ENCODE data around the gene SPRED1. TPM values are rescaled to one million over a fixed set of nuclear protein-coding genes. Genes with fewer than 3 reads are reported as not detected.

Gene SPRED1
- total RNA-seq, 2 experiments from 2014 or later = 7.5 to 21.1 TPM

- Histone ChIP-seq H3K36me3 (ENCODE audit: insufficient read depth, low read length) (no peaks in the 10 kb centered on the region), H3K4me2 (ENCODE audit: low read length) (no peak overlapping the region), H3K4me3 (ENCODE audit: low read depth, low read length, poor library complexity, severe bottlenecking) (no peak overlapping the region), H3K27ac (ENCODE audit: low read depth, low read length, poor library complexity, severe bottlenecking) (no peak overlapping the region), H3K9me3 (ENCODE audit: low read length) (no peaks in the 10 kb centered on the region), H2AFZ (ENCODE audit: low read length) (no peak overlapping the region), H4K20me1 (ENCODE audit: insufficient read depth, low read length) (peaks cover 15% of the 10 kb centered on the region; the same call in 1 of the 2 replicates), H3K79me2 (ENCODE audit: insufficient read depth, low read depth, low read length) (peaks cover 77% of the 10 kb centered on the region), H3K4me1 (ENCODE audit: insufficient read depth, low read length, poor library complexity, severe bottlenecking) (peaks cover 10% of the 10 kb centered on the region), H3K9me2 (ENCODE audit: insufficient read depth, low read length) (no peaks in the 10 kb centered on the region)
- POLR2A ChIA-PET = interaction anchor here (1.1 kb wide), 1 partner anchor 7 kb away, joined by 4 read pairs; no protein-coding TSS in a partner anchor
- DNase-seq (ENCODE audit: low spot score) = no peak
- TF ChIP-seq EZH2phosphoT487 (IDR thresholded peaks at IDR 0.05; ENCODE audit: borderline replicate concordance, low read depth, low read length) = no peak
- intact Hi-C loops (cut with micrococcal nuclease; ENCODE audit: unreplicated experiment) = no loop called here
- BruUV-seq (replicated peaks) = no TSS peak
- CTCF ChIA-PET (ENCODE audit: unreplicated experiment) = no interaction called here
Measured at GRCh38 chr15:38259134-38259533, 6.5 kb downstream of the SPRED1 start.

- Histone ChIP-seq H3K27ac (ENCODE audit: low read depth, low read length, poor library complexity, severe bottlenecking) (no peak overlapping the region), H4K20me1 (ENCODE audit: insufficient read depth, low read length) (peaks cover 10% of the 10 kb centered on the region; the same call in 1 of the 2 replicates), H3K79me2 (ENCODE audit: insufficient read depth, low read depth, low read length) (peaks cover 76% of the 10 kb centered on the region), H3K4me1 (ENCODE audit: insufficient read depth, low read length, poor library complexity, severe bottlenecking) (peaks cover 2% of the 10 kb centered on the region), H3K9me2 (ENCODE audit: insufficient read depth, low read length) (no peaks in the 10 kb centered on the region), H3K36me3 (ENCODE audit: insufficient read depth, low read length) (no peaks in the 10 kb centered on the region), H3K9me3 (ENCODE audit: low read length) (no peaks in the 10 kb centered on the region), H3K4me3 (ENCODE audit: low read depth, low read length, poor library complexity, severe bottlenecking) (no peak overlapping the region), H3K4me2 (ENCODE audit: low read length) (no peak overlapping the region), H2AFZ (ENCODE audit: low read length) (no peak overlapping the region)
- BruUV-seq (replicated peaks) = no TSS peak
- CTCF ChIA-PET (ENCODE audit: unreplicated experiment) = no interaction called here
- POLR2A ChIA-PET = interaction anchor here (0.6 to 1.2 kb wide), 6 partner anchors 8 to 154 kb away, joined by 3 to 5 read pairs (median 4); no protein-coding TSS in a partner anchor
- TF ChIP-seq CTCF (conservative IDR thresholded peaks at IDR 0.05; ENCODE audit: low read length) (no peak), EZH2phosphoT487 (IDR thresholded peaks at IDR 0.05; ENCODE audit: borderline replicate concordance, low read depth, low read length) (no peak)
- no peak for DNase-seq (ENCODE audit: low spot score)
- intact Hi-C loops (cut with micrococcal nuclease; ENCODE audit: unreplicated experiment) = no loop called here
Measured at GRCh38 chr15:38260077-38260476, 7.4 kb downstream of the SPRED1 start.

GRCh38 chr15:38263251-38263650 is 10.6 kb downstream of the SPRED1 start:
- POLR2A ChIA-PET = no interaction called here
- H3K4me1 ChIP-seq (ENCODE audit: insufficient read depth, low read length, poor library complexity, severe bottlenecking) = no peaks in the 10 kb centered on the region
- no peaks in the 10 kb centered on the region for H3K9me2 ChIP-seq (ENCODE audit: insufficient read depth, low read length)
- TF ChIP-seq CTCF (conservative IDR thresholded peaks at IDR 0.05; ENCODE audit: low read length) (no peak), EZH2phosphoT487 (IDR thresholded peaks at IDR 0.05; ENCODE audit: borderline replicate concordance, low read depth, low read length) (no peak)
- H3K9me3 ChIP-seq (ENCODE audit: low read length) = no peaks in the 10 kb centered on the region
- H3K4me2 ChIP-seq (ENCODE audit: low read length) = no peak overlapping the region
- H3K27ac ChIP-seq (ENCODE audit: low read depth, low read length, poor library complexity, severe bottlenecking) = no peak overlapping the region
- DNase-seq (ENCODE audit: low spot score) = no peak
- peaks cover 63% of the 10 kb centered on the region; the same call in 1 of the 2 replicates for H3K79me2 ChIP-seq (ENCODE audit: insufficient read depth, low read depth, low read length)
- BruUV-seq (replicated peaks) = no TSS peak
- H4K20me1 ChIP-seq (ENCODE audit: insufficient read depth, low read length) = peaks cover 12% of the 10 kb centered on the region; the same call in 1 of the 2 replicates
- H3K4me3 ChIP-seq (ENCODE audit: low read depth, low read length, poor library complexity, severe bottlenecking) = no peak overlapping the region
- CTCF ChIA-PET (ENCODE audit: unreplicated experiment) = no interaction called here
- H3K36me3 ChIP-seq (ENCODE audit: insufficient read depth, low read length) = no peaks in the 10 kb centered on the region
- intact Hi-C loops (cut with micrococcal nuclease; ENCODE audit: unreplicated experiment) = no loop called here
- H2AFZ ChIP-seq (ENCODE audit: low read length) = no peak overlapping the region

Data from OCI-LY7 (cell line).